SK-N-SH (cell line): ENCODE data around the gene CDH13.

Experiments
- CTCF ChIP-seq: fragments of 200-600 bp; sonication (generic); IDR thresholded peaks from 2 replicates; pipeline ENCODE4 v1.6.1; 2017; ENCODE audit warnings: antibody characterized with exemption, mild to moderate bottlenecking, moderate library complexity
- EZH2phosphoT487 ChIP-seq: fragments of 200-600 bp; sonication (generic); IDR thresholded peaks from 2 replicates; pipeline ENCODE4 v1.6.1; 2017; ENCODE audit warnings: low read depth, mixed run types, mild to moderate bottlenecking, antibody characterized with exemption, moderate library complexity, borderline replicate concordance
- JUND ChIP-seq: IDR thresholded peaks from 2 replicates; pipeline ENCODE4 v1.4.0; 2012
- POLR2AphosphoS5 ChIP-seq: IDR thresholded peaks from 2 replicates; pipeline ENCODE4 v1.6.1; 2012; ENCODE audit warnings: low read depth, low read length
- SMC3 ChIP-seq: IDR thresholded peaks from 2 replicates; pipeline ENCODE4 v1.6.1; 2012; ENCODE audit warnings: low read depth, low read length, improper control_type of control experiment
- TAF1 ChIP-seq: IDR thresholded peaks from 2 replicates; pipeline ENCODE4 v1.6.1; 2012; ENCODE audit warnings: low read depth, mild to moderate bottlenecking, low read length, moderate library complexity, borderline replicate concordance
- TF ChIP-seq, protein P1 (sequence below): fragments of 150-350 bp; IDR thresholded peaks from 2 replicates; pipeline ENCODE4 v1.6.1; 2017; ENCODE audit warnings: antibody characterized with exemption, low read length, low read depth, borderline replicate concordance

DNA sequence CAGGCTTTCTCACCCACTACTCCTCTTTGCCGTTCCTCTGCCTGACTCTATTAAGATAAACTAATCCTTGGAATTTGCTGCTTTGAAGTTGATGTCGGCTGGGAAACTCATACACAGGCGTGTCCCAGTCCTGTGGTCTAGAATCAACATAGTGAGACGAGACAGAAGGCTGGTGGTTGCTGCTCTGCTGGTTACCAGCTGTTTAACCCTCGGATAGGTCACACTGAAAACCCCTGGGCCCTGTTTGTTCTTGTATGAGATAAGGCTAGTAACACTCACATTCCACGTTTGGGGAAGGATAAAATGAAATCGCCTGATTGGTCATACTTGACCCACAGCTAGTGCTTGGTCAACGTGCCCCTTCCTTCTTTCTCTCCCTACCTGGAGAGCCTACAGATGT lies 517.0 kb downstream of the CDH13 start:
- TF ChIP-seq POLR2AphosphoS5 (no peak), CTCF (no peak), JUND (no peak), EZH2phosphoT487 (no peak), TAF1 (no peak), SMC3 (no peak)
- TF ChIP-seq, protein P1, sequence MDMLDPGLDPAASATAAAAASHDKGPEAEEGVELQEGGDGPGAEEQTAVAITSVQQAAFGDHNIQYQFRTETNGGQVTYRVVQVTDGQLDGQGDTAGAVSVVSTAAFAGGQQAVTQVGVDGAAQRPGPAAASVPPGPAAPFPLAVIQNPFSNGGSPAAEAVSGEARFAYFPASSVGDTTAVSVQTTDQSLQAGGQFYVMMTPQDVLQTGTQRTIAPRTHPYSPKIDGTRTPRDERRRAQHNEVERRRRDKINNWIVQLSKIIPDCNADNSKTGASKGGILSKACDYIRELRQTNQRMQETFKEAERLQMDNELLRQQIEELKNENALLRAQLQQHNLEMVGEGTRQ = no peak
